ENCODE results near the gene CTRL.
"Not testable (repeated sequence)": the region's sequence is repeated elsewhere in the genome, so short reads cannot be mapped to it uniquely, and the experiment has no call there.

CTRL gene

DNA sequence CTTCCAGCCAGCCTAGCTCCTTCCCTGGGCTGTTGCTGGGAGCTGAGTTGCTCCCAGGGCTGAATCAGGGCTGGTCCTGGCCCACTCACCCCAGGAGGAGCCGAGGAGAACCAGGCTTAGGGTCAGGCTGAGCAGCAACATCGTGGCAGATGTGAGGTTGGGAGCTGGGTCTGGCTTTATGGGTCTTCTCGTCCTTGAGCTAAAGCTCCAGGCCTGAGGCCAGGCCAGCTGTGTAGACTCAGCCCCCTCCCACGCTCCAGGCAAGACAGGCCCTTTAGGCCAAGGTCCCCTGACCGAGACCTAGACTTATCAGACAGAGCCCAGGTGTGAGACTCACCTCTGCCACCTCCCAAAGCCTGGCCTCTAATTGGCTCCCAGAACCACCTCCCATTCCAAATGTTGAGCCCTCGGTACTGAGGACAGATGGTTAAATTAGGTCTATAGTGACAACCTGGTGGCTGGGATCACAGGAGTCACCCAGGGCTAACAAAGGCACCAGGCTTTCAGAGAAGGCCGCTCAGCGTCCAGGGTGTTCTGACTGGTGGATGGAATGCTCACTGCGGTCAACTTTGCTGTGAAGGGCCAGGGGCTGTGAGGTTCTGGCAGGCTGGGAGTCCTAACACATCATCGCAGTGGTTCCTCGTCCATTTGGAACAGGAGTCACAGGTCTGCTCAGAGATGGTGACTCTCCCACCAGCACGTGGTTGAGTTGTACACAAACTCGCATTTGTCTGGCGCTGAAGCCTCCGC is at the start of gene CTRL:
TSS of gene CTRL (minus strand) at position 151 of the 750 bp plus-strand sequence. CDS start at position 141, 10 bp downstream.
- DNase-seq = no peak

DNA sequence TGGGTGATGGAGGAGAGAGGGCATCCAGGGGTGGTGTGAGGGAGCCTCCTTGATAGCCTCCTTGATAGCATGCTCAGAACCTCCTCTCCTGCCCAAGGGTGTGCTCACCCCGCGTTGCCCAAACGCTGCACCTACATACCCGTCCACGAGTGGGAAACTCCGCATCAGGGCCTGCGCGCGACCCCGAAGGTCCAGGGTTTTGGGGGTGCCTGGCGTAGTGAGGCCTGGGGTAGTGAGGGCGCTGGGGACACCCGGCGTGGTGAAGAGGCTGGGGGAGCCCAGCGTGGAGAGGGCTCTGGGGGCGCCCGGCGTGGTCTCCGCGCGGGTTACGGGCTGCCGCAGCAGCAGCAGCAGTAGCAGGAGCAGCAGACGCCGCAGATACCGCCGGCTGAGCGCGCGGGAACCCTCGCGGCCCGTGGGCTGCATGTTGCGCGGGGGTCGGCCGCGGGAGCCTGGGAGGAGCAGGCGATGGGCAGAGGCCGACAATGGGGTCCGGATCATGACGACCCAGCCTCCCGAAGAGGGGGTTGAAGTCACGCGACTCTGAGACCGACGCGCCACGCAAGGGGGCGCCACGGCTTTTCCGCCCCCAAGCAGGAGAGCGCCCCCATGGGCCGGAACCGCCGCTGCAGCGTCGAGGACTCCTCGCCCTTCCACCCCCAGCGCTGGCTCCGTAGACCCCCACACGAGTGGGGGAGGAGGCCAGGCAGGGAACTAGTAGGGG is 48.5 kb upstream of the CTRL start, which contains the start of gene DPEP3:
TSS of gene DPEP3 (minus strand) at position 545 of the 724 bp plus-strand sequence. CDS start at position 426, 119 bp downstream.
- no peak for DNase-seq

DNA sequence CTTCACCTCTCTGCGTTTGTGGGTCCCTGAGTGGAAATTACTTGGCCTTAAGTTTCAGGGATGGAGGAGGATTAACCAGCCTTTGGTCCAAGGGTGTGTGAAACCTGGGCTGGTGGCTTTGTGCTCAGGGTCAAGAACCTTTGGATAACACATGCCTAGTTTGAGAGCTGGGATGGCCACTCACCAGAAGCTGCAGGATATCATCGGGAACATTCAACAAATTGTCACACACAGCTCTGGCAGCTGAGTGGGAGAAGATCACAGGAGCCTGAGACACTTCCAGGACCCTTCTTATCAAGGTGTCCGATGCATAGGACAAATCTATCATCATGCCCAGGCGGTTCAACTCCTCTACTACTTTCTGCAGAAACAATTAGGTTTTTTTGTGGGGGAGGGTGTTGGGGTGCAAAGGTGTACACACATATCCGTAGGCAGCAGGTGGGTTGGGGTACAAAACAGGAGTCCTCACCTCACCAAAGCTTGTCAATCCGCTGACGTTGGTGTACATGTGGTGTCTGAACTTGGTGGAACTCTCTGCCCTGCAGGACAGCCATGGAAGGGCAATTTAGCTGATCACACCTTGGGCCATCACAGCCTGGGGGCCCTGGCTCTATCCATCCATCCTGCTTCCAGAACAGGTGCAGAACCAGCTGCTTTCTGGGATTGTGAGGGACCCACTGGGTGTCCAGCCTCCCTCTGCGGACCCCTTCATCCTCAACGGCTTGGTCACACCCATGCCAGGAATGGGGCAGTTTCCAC is 46.0 kb upstream of the CTRL start:
- no peak for DNase-seq

DNA sequence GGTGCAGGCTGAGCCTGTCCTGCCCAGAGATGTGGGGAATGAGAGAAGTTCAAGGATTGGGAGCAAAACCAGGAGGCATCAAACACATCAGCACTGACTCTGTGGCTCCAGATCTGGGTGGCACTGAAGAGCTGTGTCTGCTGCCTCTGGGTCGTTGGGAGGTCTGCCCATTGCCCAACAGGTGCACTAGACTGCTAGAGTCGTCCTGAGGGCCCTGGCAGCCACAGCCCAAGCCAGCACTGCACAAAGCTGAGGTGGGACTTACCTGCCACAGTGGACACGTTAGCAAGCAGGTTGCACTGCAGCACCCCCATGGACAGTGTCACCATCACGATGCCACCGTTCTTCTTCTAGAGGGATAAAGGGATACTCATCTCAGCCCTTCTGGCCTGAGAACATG is 45.3 kb upstream of the CTRL start:
- DNase-seq = no peak

DNA sequence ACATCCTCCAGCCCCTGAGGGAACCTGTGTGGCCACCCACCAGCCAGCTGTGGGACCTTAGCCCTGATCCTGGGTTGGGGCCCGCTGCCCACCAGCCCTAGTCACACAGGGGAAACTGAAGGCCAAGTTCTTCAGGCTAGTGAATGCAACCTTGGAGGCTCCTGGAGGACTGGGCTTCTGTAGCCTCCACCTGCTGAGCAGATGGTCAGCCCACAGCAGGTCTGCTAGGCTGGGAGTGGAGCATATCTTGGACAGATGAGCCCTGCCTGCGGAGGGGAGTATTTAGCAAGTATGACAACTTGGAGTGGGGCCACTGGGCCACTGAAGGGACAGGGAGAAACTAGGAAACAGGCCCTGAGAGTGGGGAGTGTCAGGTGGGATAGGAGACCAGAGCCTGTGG is 44.5 kb upstream of the CTRL start:
- DNase-seq = no peak

DNA sequence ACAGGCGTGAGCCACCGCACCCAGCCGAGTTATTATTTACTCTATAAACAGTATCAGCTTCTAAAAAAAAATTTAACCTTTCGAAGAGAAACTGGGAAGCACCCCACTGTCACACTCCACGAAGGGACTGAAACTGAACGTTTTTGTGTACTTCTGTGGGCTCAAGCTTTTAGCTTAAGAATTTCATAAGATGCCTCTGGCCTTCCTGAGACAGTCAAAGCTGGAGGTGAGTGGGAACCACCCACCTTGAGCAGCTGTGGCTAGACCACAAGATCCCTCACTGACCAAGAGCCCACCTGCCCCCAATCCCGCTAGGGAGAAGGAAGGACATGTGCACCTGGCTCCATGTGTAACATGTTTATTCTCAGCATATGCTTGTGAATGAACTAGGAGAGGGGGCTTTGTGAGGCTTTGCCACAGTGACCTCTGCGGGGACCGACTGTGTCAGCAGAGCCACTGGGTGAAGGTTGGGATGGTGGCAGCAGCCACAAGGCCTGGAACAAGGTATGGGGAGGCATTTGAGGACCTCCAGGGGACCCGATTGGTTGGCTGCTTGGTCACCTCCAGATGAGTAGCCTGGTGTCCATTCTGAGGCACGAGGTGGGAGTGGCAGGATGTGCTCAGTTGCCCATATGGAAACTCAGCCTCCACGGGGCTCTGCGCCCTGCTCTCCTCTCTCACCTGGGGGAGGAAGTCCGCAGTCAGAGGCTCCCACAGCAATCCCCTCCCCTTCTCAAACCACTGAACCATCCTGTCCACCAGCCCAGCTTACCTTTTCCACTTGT is 43.9 kb upstream of the CTRL start:
- DNase-seq = no peak

DNA sequence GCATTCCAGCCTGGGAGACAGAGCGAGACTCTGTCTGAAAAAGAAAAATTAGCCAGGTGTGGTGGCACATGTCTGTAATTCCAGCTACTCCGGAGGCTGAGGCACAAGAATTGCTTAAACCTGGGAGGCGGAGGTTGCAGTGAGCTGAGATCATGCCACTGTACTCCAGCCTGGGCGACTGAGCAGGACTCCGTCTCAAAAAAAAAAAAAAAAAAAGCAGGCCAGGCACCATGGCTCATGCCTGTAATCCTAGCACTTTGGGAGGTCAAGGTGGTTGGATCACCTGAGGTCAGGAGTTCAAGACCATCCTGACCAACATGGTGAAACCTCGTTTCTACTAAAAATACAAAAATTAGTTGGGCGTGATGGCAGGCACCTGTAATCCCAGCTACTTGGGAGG is 40.6 kb upstream of the CTRL start:
- not testable (repeated sequence) for DNase-seq

DNA sequence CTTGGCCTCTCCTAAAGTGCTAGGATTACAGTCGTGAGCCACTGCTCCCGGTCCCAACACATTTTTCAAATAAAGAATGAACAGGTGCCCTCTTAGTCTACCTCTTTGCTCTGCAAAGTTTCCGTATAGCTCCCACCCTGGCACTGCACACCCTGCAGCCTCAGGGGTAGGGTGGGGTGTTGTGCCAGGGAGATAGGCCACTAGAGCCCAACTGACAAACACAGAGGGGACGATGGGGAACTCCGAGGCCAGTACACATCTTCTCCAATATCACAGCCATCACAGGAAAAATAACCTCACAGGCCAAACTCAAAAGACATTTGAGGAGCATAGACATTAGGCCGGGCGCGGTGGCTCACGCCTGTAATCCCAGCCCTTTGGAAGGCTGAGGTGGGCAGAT is 39.4 kb upstream of the CTRL start:
- DNase-seq = no peak

DNA sequence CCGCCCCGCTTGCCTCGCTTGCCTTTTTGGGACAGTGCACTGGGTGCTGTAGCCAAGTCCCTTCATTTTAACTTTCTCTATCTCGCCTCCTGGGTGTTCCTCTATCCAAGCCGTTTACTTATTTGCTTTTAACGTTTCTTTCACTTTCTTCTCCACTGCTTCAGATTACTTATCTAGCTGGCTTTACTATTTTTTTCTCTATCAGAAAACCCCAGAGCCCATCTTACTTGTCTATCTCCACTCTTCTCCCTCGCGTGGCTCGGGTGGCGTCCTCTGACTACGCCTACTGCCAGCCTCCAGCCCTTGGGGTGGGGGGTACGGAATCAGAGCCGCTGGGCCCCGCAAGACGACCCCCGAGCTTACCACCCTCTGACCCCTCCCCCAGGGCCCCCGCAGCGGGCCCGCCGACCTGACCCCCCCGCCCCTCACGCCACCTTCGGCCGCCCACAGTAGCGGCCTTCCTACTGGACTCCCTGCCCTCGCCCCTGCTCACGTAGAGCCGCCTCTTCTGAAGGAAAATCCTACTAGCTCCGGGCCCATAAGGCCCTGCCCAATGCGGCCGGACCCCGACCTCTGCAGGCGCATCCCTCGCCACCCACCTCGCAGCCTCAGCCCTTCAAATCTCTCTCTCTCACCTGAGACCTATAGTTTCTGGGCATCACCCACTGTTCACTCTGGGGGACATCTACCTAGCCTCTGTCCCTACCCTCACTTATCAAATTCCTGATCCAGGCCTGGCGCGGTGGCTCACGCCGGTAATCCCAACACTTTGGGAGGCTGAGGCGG is 37.8 kb upstream of the CTRL start:
- peak; percentile 29 for DNase-seq

DNA sequence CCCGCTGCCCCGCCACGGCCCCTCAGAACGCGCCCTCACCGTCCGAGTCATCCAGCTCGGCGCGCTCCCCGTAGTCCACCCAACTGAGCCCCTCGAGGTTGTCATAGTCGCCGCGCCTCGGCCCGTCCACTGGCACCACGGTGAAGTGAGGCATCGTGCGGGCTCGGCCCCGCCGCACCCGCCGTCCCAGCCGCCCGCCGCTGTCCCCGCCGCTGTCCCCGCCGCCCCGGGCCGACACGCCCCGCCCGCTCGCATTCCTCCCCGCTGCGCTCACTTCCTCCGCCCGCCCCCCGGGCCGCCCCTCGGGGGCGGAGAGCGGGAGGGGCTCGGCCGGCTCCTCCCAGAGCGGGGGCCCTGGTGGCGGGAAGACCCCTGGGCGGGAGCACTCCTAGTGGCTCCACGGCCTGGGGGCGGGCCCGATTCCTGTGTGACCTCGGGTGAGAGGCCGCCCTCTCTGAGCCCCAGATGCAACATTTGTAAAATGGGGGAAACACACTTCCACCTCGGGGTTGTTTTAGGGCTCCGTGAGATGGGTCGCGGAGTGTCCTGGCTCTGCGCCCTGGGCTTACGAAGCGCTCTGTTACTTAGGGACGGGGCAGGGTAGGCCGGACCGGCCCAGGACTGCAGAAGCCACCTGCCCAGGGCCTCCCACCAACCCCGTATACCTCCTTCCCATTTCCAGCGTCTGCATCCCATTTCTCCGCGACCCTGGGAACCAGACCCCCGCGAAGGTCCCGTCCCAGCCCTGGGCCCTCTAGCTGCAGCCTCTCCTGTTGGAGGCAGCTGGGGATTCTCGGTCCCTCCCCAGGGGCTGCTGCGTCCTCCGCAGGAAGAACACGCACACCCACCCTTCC is 37.0 kb upstream of the CTRL start, which contains the start of gene SLC12A4:
TSS of gene SLC12A4 (minus strand) at position 238 of the 854 bp plus-strand sequence. CDS start at position 154, 84 bp downstream.
- DNase-seq = peak; percentile 92

DNA sequence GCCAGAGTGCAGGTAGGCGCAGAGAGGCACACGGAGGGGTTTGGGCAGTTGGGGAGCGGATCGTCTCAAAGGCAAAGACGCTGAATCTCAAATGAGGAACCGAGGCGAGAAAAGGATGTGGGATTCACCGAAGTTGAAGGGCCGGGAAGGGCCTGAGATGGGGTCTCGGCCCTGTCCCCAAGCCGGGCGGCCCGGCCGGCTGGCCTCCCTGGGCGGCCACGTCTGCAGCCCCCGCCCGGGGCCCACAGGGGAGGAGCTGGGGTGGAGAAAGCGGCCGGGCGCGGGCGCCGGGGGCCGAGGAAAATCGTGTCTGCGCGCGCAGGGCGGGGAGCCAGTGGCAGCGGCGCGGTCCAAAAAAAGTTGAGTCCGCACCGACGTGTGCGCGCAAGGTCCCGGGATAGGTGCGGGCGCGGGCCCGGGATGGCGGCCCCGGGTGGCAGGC is 36.3 kb upstream of the CTRL start:
- DNase-seq = peak; percentile 6

DNA sequence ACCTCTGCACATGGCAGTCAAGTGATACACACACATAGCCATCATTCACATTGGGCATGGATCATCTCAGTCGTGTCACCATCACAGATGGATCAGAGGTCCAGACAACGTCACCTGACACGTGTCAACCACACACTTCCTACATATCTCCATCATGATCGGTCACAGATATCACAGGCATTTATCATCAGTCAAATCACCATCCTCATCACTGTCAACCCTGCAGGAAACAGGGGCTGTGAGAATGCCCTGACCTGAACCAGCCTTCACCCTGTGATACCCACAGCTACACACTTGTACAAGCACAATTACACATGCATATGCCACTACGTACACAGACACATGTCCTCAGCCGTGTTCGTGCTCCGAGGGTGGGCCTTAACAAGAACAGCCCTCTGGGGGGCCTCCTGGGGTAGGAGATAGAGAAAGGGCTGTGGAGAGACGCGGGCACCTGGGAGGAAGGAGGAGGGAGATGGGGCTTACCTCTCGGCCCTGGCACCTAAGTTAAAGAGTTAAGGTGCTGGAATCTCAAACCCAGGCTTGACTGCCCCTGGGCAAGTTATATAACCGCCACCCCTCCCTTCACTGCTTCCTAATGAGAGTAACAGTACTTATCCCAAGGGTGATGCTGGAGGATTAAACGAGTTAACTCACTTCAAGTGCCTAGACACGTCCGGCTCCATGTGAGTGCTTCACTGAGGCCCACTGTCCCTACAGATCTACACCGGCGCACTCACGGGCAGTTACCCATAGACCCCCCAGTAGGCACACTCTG is 35.7 kb upstream of the CTRL start:
- peak; percentile 37 for DNase-seq

DNA sequence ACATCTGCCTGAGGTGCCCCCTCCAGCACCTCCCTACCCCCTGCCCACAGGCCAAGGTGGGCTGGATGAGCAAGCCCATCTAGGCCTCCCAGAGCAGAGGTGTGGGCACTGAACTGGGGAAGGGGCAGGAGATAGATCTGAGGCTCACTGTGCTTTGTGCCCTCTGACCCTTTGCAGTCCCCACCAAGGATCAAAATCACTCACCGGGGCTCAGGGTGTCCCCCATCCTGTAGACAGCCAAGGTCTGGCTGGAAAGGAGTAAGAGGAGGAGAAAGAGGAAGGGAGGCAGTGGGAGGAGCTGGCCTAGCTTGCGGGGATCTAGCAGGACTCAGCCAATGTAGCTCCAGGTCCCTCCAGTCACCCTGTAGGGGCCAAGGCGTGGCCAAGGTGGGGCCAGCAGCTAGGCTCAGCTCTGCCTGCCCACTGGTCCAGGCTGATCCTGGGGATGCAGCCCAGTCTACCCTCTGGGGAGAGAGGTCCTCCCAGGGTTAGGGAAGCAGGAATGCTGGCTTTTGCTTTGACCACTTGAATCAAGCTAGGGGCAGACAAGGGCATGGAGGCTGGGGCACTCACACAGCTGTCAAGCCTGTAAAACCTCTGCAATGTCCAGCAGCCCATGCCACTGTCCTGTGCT is 35.0 kb upstream of the CTRL start:
- no peak for DNase-seq

DNA sequence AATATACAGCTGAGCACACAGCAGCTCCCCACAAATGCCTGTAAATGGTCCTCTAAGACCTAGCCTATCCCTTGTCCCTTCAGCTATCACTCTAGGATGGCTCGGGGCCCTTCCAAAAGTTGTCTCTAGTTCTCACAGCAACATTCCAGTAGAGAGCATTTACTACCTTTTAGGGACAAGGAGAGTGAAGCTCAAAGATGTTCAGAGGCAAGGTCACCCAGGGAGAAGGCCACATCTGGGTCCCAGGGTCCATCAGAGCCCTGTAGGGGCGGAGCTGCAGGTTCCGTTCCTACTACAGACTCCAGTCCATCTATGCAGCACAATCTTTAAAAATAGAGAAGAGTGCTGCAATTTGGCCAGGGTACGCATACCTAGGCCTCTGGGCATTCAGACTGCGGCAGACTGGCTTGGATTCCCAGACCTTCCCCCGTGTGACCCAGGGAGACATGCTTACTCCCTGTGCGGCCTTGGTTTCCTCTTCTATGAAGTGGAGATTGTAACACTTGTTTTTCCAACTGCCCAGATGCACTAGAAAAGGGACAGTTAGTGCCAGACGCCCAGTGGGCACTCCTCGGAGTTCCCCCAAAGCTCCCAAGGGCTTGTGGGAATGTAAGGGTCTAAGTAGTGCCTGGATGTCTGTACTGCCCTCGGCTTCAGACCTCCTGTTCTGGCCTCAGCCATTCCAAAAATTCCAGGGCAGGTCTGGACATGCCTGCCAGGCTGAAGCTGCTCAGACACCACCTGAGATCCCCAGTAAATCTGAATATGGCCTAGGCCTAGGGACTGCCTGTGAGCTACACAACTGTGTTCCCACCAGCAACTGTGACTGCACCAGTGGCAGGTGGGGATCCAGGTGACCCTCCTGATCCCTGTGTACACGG is 34.2 kb upstream of the CTRL start:
- DNase-seq = no peak

DNA sequence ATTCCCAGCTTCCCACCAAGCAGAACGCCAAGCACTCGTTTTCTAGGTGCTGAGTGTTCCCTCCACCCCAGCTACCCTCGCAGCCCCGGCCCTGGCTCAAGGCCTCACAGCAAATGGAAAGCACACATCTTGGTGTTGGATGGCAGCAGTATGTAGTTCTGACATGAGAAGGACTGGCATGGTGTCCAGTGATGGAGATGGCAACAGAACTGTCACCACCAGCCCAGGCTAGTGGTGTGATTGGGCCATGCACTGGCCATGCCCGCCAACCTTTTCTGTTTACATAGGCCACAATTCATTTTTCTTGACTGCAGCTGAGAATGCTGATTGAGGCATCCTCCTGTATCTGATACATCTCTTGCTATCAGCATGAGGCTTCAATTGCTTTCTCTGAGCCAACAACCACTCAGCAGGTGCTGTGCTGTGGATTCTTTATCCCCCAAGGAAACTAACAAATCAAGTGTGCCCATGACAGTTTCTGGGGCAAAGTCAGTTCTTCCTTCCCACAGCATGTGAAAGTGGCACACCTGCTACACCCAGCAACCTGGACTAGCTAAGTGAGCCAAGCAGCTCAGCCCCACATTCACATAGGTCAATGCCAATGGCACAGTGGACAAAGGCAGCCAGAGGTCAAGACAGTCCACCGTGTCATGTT is 32.9 kb upstream of the CTRL start:
- no peak for DNase-seq

DNA sequence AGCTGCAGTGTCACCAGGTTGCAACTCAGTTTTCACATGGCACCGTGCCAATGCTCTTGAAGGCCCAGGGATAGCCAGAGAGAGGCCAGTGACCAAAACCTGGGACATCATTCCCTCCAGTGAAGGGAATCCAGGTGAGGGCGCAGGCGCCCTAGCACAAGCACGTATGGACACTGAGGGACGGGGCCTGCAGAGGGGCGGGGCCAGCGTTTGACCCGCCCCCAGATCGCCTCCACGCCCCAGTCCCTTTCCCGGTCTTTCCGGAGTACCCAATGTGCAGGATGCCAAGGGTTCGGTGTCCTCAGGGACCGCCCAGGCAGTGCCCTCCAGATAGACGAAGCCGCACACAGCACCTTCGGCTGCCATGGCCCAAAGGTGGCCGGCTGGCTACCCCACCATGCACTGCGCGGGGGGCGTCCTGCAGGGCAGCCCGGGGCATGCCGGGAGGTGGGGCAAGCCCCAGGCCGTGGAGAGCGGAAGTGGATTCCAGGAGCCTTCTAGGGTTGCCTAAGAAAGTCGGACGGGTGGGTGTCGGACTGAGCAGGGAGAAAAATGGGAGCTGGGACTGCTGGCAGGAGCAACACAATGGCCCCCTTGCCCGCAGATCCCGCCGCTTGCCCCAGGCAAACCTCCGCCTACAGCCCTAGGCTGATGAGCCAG is 32.1 kb upstream of the CTRL start:
- DNase-seq = no peak

DNA sequence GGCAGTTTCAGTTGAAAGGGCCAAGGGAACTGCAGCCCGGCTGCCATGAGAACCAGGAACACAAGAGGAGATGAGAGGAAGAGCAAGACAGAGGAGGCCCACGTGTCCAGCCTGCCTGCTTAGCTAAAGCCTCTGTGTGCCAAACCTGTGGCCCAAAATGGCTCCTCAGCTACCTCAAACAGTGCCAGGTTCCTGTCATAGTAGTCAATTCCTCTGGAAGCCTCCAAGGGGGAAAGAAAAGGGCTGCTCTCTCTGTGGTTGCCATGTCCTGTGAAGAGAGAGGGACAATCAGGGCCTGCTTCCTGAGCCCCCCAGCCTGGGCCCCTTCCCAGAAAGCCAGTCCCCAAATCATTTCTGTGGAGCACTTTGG is 31.6 kb upstream of the CTRL start:
- DNase-seq = no peak
